NB4 (cell line): ENCODE measurements around the gene LPAR1.
A peak's percentile ranks its signal among the peaks of the same experiment; 100 is the strongest.

Experiments used
- DNase-seq: peaks from one replicate; pipeline ENCODE4 v3.0.0; 2010; ENCODE audit warnings: low read depth
- H3K4me3 ChIP-seq: one replicate; pipeline ENCODE4 v1.5.1; 2011; ENCODE audit warnings: mild to moderate bottlenecking, low read depth, low read length, moderate library complexity
- CTCF ChIP-seq: IDR thresholded peaks from one replicate; pipeline ENCODE4 v1.5.1; 2012; ENCODE audit warnings: low read depth, low read length
- MAX ChIP-seq: IDR thresholded peaks from 2 replicates; pipeline ENCODE4 v1.6.1; 2011; ENCODE audit warnings: low read depth, low read length
- MYC ChIP-seq: IDR thresholded peaks from 2 replicates; pipeline ENCODE4 v1.6.1; 2011; ENCODE audit warnings: low read depth, low read length
- POLR2A ChIP-seq: IDR thresholded peaks from 2 replicates; pipeline ENCODE4 v1.6.1; 2011; ENCODE audit warnings: mild to moderate bottlenecking; ENCODE audit not compliant: insufficient read length; ENCODE audit errors: extremely low read depth

The LPAR1 gene

GRCh38 chr9:111069183-111069582 lies 30.9 kb upstream of the LPAR1 start:
- H3K4me3 ChIP-seq = no peak overlapping the region
- no peak for DNase-seq
- no peak for TF ChIP-seq MAX
- TF ChIP-seq MYC = no peak
- no peak for TF ChIP-seq CTCF
- TF ChIP-seq POLR2A = no peak

- TF ChIP-seq CTCF (no peak), MAX (no peak), MYC (no peak), POLR2A (no peak)
- H3K4me3 ChIP-seq = no peak overlapping the region
- peak; percentile 3 for DNase-seq
These were observed 30.5 kb upstream of the LPAR1 start for GRCh38 chr9:111068771-111069170.

GRCh38 chr9:111068383-111068730 lies 30.1 kb upstream of the LPAR1 start:
- TF ChIP-seq MAX = no peak
- no peak for TF ChIP-seq MYC
- TF ChIP-seq POLR2A = no peak
- TF ChIP-seq CTCF = no peak
- H3K4me3 ChIP-seq = no peak overlapping the region
- no peak for DNase-seq

GRCh38 chr9:111066468-111066867 lies 28.2 kb upstream of the LPAR1 start:
- TF ChIP-seq MYC = no peak
- TF ChIP-seq POLR2A = no peak
- TF ChIP-seq MAX = no peak
- no peak for TF ChIP-seq CTCF
- H3K4me3 ChIP-seq = no peak overlapping the region
- no peak for DNase-seq

- H3K4me3 ChIP-seq = no peak overlapping the region
- TF ChIP-seq MYC = no peak
- TF ChIP-seq MAX = no peak
- no peak for TF ChIP-seq POLR2A
- TF ChIP-seq CTCF = no peak
- no peak for DNase-seq
These were observed 27.1 kb upstream of the LPAR1 start for GRCh38 chr9:111065414-111065813.
